ENCODE data around the gene PLK3. TPM values are rescaled to one million over a fixed set of nuclear protein-coding genes. Genes with fewer than 3 reads are reported as not detected.

PLK3 gene
- total and polyA plus RNA-seq, 9 of the 15 experiments (the other 6 are each of a cell fraction or from before 2014, with no cell fraction given), result 0.52 to 22.7 (median 11.0) TPM

- TF ChIP-seq ZNF511 (CRISPR knock-in tag; IDR thresholded peaks at IDR 0.05) (peak; percentile 47; the same call in 1 of the 2 replicates), JUN (IDR thresholded peaks at IDR 0.05; ENCODE audit: borderline replicate concordance, low read depth, low read length) (0 out of 2 replicates have a peak, but pooled peaks have one; percentile 31), JUN (CRISPR knock-in tag; IDR thresholded peaks at IDR 0.05; ENCODE audit: borderline replicate concordance) (no peak), RAD21 (CRISPR knock-in tag; conservative IDR thresholded peaks at IDR 0.05 in 1 of 2, IDR thresholded peaks at IDR 0.05 in 1 of 2) (peak; percentile 82 to 93), STAG1 (CRISPR knock-in tag; IDR thresholded peaks at IDR 0.05; ENCODE audit: borderline replicate concordance) (peak; percentile 73; the same call in 1 of the 2 replicates), PHB (CRISPR knock-in tag; IDR thresholded peaks at IDR 0.05) (no peak), ATF7 (IDR thresholded peaks at IDR 0.05) (peak; percentile 56), PHF21A (IDR thresholded peaks at IDR 0.05; ENCODE audit: borderline replicate concordance, low read depth) (peak; percentile 35; the same call in 1 of the 2 replicates), PBX2 (CRISPR knock-in tag; IDR thresholded peaks at IDR 0.05; ENCODE audit: low read depth) (0 out of 2 replicates have a peak, but pooled peaks have one; percentile 20), PBX2 (tag; conservative IDR thresholded peaks at IDR 0.05; ENCODE audit: low read depth) (peak; percentile 94), ZNF274 (IDR thresholded peaks at IDR 0.05; ENCODE audit: borderline replicate concordance, low read depth, low read length) (no peak), REST (IDR thresholded peaks at IDR 0.05; ENCODE audit: borderline replicate concordance) (peak; percentile 83), REST (CRISPR knock-in tag; IDR thresholded peaks at IDR 0.05; ENCODE audit: low read depth) (no peak), CBFA2T3 (IDR thresholded peaks at IDR 0.05) (peak; percentile 75), HDAC3 (IDR thresholded peaks at IDR 0.05; ENCODE audit: borderline replicate concordance, partially characterized antibody) (no peak), E2F3 (CRISPR knock-in tag; IDR thresholded peaks at IDR 0.05) (0 out of 2 replicates have a peak, but pooled peaks have one; percentile 31)
These were observed 35.8 kb downstream of the PLK3 start (continued) for GRCh38 chr1:44835738-44836675.
